Heart right ventricle (tissue), 16 donors: ENCODE results near the gene NALCN. TPM values are rescaled to one million over a fixed set of nuclear protein-coding genes. Genes with fewer than 3 reads are reported as not detected.

Experiments used
- ATAC-seq, 8 donors: fragments of 200-7000 bp; cut with Tn5 transposase; one replicate each; pipeline ENCODE4 v1.9.1; 2020; ENCODE audit warnings: mild to moderate bottlenecking in 8 of 8, moderate library complexity in 8 of 8, moderate number of reproducible peaks in 1 of 8
- DNase-seq, 2 donors: peaks; one replicate each; pipeline ENCODE4 v3.0.0-alpha.2; 2020
- H3K27ac ChIP-seq, 10 donors: fragments of 200-600 bp; sonication (generic) in 2 of 10; one replicate each; pipeline versions ENCODE4 v1.5.0 to v1.8.0; 2020 to 2022; ENCODE audit warnings: mild to moderate bottlenecking in 3 of 10
- H3K27me3 ChIP-seq, 7 donors: fragments of 200-600 bp; one replicate each; pipeline ENCODE4 v1.8.0; 2021 to 2022; ENCODE audit warnings: mild to moderate bottlenecking in 2 of 7
- H3K36me3 ChIP-seq, 9 donors: fragments of 200-600 bp; sonication (generic) in 1 of 9; one replicate each; pipeline versions ENCODE4 v1.5.0 to v1.8.0; 2020 to 2022; ENCODE audit warnings: mild to moderate bottlenecking in 2 of 9
- H3K4me1 ChIP-seq, 9 donors: fragments of 200-600 bp; sonication (generic) in 1 of 9; one replicate each; pipeline versions ENCODE4 v1.5.0 to v1.8.0; 2020 to 2022; ENCODE audit warnings: mild to moderate bottlenecking in 4 of 9
- H3K4me3 ChIP-seq, 10 donors: fragments of 200-600 bp; sonication (generic) in 2 of 10; one replicate each; pipeline versions ENCODE4 v1.5.0 to v1.8.0; 2020 to 2022; ENCODE audit warnings: mild to moderate bottlenecking in 7 of 10, moderate library complexity in 2 of 10
- H3K9me3 ChIP-seq, 11 donors: fragments of 200-600 bp in 10 of 11; sonication (generic) in 2 of 11; one replicate each; pipeline versions ENCODE4 v1.5.0 to v1.8.0; 2013 to 2022; ENCODE audit warnings: mild to moderate bottlenecking in 2 of 11, control low read depth in 1 of 11, moderate library complexity in 1 of 11
- WGBS, 2 donors: extraction: QIAGEN DNeasy Blood & Tissue Kit; methylation state at CpG; one replicate each; pipeline ENCODE4 v1.1.7; 2013; ENCODE audit warnings: inconsistent platforms in 1 of 2; 5-methylcytosine and 5-hydroxymethylcytosine counted together
- intact Hi-C, 10 donors: fragments of 100-400 bp; cut with DNase I; formaldehyde crosslinking; loops; one replicate each; pipeline versions ENCODE4 v1.11.1 to v1.14.2; 2022
- polyA plus RNA-seq, 2 donors: library from polyadenylated mRNA; stranded (reverse); fragments of 200-250 nt; gene quantifications; one replicate each; pipeline ENCODE4 v1.2.3, GENCODE V29; 2013
- total RNA-seq, 10 donors: library from RNA; stranded (reverse); fragmentation: NEBNext Ultra II Directional in 3 of 10; extraction: Animal tissue kit (Norgen Biotek cat#: 25700) in 3 of 10; gene quantifications; one replicate each; pipeline versions ENCODE4 v1.2.1 to v1.2.4, GENCODE V29; 2021 to 2023
- TF ChIP-seq, protein P1 (sequence below), 9 donors: fragments of 200-600 bp; sonication (generic) in 2 of 9; IDR thresholded peaks; one replicate each; pipeline versions ENCODE4 v1.5.0 to v1.8.0; 2021 to 2022; ENCODE audit warnings: antibody characterized with exemption in 9 of 9, mild to moderate bottlenecking in 5 of 9, moderate library complexity in 1 of 9
- donor health status: Arrhythmogenic right ventricular cardiomyopathy.
- donor health status: ischemic (EF 13 %, LVEDD 7.1; RV severe dilation, severe dysfunction).
- donor health status: healthy with polysubstance abuse.
- donor health status: DM: no; HTN: yes; CAD: no.
- donor health status: DM: no; HTN: no; CAD: no.
- donor health status: ischemic (EF 25% LVEDD 6.9; RV normal size, moderate dysfunction).
- donor health status: ischemic (EF 25% LVEDD 5.7; RV mildly dilated, moderate dysfunction).
- donor health status: healthy.
- donor health status: DM: yes; HTN: yes; CAD: no.
- donor health status: Ischemic cardiomyopathy.
- donor health status: ischemic (EF 35%, LVEDD 5.7; RV mildly dilated, moderate dysfunction).
- donor health status: nonischemic (EF 11% LVEDD 7.7; RV severe dilation, severe dysfunction).
- donor health status: DM: yes; HTN: yes; CAD: no.
- donor health status: PGD.
- donor health status: ischemic (EF 29% LVEDD 5.4; RV normal size, mild dysfunction).
- donor health status: nonischemic (EF 23%, LVEDD 6.1; RV moderate dilation, normal function).

Gene NALCN
- total and polyA plus RNA-seq, 12 donors = 0.01 to 9.3 (median 7.8) TPM

- H3K4me3 ChIP-seq = no peak overlapping the region
- peaks cover 0 to 4% (median 0%) of the 10 kb centered on the region in 11 donors for H3K9me3 ChIP-seq
- no peak for DNase-seq
- no peaks in the 10 kb centered on the region for H3K36me3 ChIP-seq
- TF ChIP-seq, protein P1, sequence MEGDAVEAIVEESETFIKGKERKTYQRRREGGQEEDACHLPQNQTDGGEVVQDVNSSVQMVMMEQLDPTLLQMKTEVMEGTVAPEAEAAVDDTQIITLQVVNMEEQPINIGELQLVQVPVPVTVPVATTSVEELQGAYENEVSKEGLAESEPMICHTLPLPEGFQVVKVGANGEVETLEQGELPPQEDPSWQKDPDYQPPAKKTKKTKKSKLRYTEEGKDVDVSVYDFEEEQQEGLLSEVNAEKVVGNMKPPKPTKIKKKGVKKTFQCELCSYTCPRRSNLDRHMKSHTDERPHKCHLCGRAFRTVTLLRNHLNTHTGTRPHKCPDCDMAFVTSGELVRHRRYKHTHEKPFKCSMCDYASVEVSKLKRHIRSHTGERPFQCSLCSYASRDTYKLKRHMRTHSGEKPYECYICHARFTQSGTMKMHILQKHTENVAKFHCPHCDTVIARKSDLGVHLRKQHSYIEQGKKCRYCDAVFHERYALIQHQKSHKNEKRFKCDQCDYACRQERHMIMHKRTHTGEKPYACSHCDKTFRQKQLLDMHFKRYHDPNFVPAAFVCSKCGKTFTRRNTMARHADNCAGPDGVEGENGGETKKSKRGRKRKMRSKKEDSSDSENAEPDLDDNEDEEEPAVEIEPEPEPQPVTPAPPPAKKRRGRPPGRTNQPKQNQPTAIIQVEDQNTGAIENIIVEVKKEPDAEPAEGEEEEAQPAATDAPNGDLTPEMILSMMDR (IDR thresholded peaks at IDR 0.05) = no peak
- intact Hi-C loops = no loop called here
- H3K4me1 ChIP-seq = no peaks in the 10 kb centered on the region
- 11 to 24% methylated on average over 2 of the region's 2 CpGs for WGBS, 2 donors
- ATAC-seq = no peak
- no peak overlapping the region for H3K27ac ChIP-seq
- no peaks in the 10 kb centered on the region for H3K27me3 ChIP-seq
Observed at GRCh38 chr13:101382086-101382485, 34.2 kb downstream of the NALCN start.

DNA sequence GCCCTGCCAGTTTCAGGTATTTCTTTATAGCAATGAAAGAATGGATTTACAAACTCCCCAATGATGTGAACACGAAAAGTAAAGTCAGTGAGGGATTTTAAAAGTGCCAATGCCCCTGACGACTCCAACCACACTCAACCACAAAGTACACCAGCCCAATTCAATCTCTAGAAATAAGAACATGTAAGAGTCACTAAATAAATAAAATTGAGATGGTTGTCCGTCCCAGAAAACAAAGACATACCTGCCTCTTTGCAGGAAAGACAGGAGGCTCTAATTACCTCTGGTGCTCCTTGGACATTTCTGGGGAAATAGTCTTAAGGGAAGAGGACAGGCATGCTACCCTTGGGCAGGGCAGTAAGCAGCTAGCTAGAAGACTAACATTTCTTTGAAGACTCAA is 55.8 kb downstream of the NALCN start:
- H3K27me3 ChIP-seq = no peaks in the 10 kb centered on the region
- intact Hi-C loops = no loop called here
- WGBS, 2 donors = 58% methylated on average over 3 of the region's 3 CpGs
- no peaks in the 10 kb centered on the region for H3K4me1 ChIP-seq
- H3K27ac ChIP-seq = no peak overlapping the region
- H3K4me3 ChIP-seq = no peak overlapping the region
- TF ChIP-seq, protein P1 (IDR thresholded peaks at IDR 0.05) = no peak
- H3K9me3 ChIP-seq = peaks cover 0 to 17% (median 0%) of the 10 kb centered on the region in 11 donors
- DNase-seq (no peak), ATAC-seq (no peak)
- H3K36me3 ChIP-seq = no peaks in the 10 kb centered on the region

GRCh38 chr13:101354895-101355294 is 61.4 kb downstream of the NALCN start:
- no peak for DNase-seq
- H3K4me1 ChIP-seq = no peaks in the 10 kb centered on the region
- 78 to 83% methylated on average over 5 of the region's 5 CpGs for WGBS, 2 donors
- H3K36me3 ChIP-seq = no peaks in the 10 kb centered on the region
- H3K4me3 ChIP-seq = no peak overlapping the region
- no peaks in the 10 kb centered on the region for H3K27me3 ChIP-seq
- peaks cover 0 to 9% (median 0%) of the 10 kb centered on the region in 11 donors for H3K9me3 ChIP-seq
- intact Hi-C loops = no loop called here
- ATAC-seq = no peak
- H3K27ac ChIP-seq = no peak overlapping the region
- TF ChIP-seq, protein P1 (IDR thresholded peaks at IDR 0.05) = no peak

GRCh38 chr13:101346942-101347728 is 69.2 kb downstream of the NALCN start:
- intact Hi-C loops = no loop called here
- TF ChIP-seq, protein P1 (IDR thresholded peaks at IDR 0.05) = no peak
- no peaks in the 10 kb centered on the region for H3K27me3 ChIP-seq
- no peak for ATAC-seq
- H3K9me3 ChIP-seq = no peaks in the 10 kb centered on the region
- WGBS, 2 donors = 70 to 74% methylated on average over 5 of the region's 5 CpGs
- no peaks in the 10 kb centered on the region for H3K36me3 ChIP-seq
- no peak overlapping the region for H3K4me3 ChIP-seq
- no peak for DNase-seq
- H3K27ac ChIP-seq = no peak overlapping the region
- no peaks in the 10 kb centered on the region for H3K4me1 ChIP-seq
